ENCODE measurements around the gene TMCO4.

The TMCO4 gene

DNA sequence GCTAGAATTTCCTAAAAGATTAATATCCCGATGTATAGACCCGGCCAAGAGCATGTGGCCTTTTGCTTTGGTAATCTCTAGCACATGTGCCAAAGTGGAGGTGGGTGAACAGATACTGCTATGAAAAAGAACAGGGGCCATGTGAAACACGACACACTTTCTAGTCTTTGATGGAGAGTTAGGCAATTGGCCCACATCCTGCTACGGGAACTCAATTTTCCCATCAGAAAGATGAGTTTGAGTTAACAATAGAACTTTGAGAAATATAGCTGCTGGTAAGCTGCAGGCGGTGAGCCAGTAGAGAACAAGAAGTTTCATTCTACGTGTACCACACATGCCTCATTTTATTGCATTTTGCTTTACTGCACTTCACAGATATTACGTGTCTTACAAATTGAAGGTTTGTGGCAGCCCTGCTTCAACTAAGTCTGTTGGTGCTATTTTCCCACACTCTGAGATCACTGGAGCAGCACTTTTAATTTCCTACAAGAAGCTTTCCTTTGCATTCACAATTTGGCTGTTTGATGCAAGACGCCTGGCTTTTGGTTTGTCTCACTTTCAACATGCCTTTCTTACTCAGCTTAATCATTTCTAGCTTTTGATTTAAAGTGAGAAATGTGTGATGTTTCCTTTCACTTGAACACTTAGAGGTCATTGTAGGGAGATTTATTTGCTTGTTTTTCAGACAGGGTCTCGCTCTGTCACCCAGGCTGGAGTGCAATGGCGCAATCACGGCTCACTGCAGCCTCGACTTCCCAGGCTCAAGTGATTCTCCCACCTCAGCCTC, 88.7 kb downstream of the TMCO4 start:
- no peak for FAIRE-seq

DNA sequence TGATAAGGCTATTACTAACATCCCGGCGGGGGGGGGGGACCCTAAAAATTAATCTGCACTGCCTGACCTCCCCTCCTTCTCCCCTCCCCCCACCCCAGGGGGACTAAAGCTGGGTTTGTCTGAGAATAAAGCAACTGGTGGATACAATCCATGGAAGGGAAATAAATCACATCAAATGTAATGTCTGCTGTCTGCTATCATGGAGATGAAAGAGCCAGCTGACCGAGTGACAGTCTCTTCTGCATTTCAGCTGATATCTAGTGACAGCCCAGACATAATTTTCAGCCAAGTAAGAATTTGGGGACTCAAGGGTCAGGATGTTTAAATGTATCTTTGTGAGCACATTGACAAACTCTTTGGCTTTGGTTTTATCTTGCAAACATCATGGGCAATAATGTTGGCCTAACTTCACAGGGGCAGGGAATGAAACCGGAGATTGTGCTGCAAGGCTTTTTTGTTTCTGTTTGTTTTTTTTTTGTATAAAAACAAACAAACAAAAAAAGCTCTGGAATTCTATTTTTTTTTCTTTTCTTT, 90.4 kb downstream of the TMCO4 start:
- FAIRE-seq: no peak

DNA sequence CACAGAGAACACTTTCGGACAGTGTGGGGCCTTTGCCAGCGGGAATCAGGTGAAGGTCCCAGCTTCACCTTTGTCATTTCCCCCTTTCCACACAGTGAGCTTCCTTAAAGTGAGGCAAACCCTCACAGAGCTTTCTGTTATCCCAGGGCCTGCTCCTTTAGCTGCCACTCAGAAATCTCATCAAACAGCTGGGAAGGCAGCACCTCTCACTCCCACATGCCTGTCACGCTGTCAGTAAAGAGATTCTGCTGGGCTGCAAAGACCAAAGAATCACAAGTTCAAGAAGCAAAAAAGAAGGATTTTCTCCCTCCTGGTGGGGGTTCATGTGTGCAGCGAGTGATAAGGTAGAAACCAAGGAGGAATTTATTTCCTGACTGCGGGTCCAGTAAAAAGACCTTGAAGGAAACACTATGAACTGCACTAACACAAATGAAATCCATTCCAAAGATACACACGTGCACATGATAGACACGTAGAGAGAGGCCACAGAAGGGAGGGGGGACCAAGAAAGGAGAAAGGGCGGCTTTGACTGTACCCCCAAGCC, 91.1 kb downstream of the TMCO4 start:
- FAIRE-seq: no peak

GRCh38 chr1:19706136-19706535, 93.6 kb downstream of the TMCO4 start:
- no peak for FAIRE-seq

GRCh38 chr1:19705464-19705863, 94.3 kb downstream of the TMCO4 start:
- FAIRE-seq: no peak

DNA sequence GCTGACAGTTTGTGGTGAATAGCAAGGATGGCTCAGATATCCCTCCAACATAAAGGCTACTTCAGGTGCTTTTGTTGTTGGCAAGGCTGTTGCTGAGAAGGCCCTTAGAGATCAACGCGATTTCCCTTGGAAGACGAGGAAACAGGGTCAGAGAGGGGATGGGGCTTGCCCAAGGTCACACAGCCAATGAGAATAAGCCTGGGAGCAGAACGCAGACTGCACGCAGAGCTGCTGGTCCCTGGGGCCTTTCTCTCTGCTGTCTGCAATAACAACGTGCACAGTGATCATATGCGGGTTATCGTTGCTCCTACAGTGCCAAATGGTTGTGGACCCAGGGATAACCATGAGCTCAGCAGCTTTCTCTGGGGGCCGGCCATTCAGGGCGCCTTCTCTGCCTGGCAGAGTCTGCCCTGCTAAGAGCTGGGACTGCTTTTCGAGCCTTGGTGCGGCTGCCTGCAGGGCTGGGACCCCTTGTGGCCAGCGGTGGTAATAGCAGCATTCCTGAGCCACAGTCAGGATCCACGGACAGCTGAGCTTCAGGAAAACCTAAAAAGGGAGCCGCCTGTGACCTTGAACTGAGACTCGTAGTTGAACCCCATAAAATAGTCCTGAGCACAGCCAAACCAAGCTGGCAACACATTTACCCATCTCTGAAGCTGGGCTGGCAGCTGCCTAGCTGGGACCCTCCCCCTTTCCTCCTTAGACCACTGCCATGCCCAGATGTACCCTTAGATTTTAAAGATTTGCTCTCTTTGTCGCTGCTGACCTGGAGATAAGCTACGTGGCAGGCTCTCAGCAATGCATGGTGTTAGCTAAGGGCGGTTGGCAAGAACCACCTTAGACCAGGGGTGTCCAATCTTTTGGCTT, 95.2 kb downstream of the TMCO4 start:
- no peak for FAIRE-seq

GRCh38 chr1:19703280-19703679, 96.4 kb downstream of the TMCO4 start:
- no peak for FAIRE-seq

GRCh38 chr1:19700079-19700777, 99.5 kb downstream of the TMCO4 start:
- no peak for FAIRE-seq

GRCh38 chr1:19698181-19698580, 101.5 kb downstream of the TMCO4 start:
- FAIRE-seq: no peak

DNA sequence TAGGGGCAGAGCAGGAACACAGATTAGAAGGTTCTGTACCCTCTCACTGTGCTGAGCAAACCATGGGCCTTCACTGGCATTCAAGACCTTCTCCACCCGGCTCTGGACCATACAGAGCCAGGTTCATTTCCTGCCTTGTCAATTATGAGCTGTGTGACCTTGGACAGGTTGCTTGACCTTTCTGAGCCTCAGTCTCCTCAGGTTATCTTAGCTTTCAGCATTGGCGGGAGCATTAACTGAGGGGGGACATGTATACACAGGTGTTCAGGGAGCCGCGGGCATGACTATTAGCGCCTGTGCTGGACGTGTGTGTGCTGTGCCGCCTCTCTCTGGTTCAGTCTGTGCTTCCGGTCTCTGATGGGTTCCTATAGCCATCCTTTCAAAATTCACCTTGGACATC, 102.9 kb downstream of the TMCO4 start:
- no peak for FAIRE-seq

- FAIRE-seq: no peak
Observed at GRCh38 chr1:19695772-19696171, 103.9 kb downstream of the TMCO4 start.

- FAIRE-seq: no peak
Observed at GRCh38 chr1:19694298-19694697, 105.4 kb downstream of the TMCO4 start.

- FAIRE-seq: no peak
Observed at GRCh38 chr1:19690342-19690741, 109.4 kb downstream of the TMCO4 start.

- FAIRE-seq: no peak
Observed at GRCh38 chr1:19689856-19690255, 109.9 kb downstream of the TMCO4 start.

DNA sequence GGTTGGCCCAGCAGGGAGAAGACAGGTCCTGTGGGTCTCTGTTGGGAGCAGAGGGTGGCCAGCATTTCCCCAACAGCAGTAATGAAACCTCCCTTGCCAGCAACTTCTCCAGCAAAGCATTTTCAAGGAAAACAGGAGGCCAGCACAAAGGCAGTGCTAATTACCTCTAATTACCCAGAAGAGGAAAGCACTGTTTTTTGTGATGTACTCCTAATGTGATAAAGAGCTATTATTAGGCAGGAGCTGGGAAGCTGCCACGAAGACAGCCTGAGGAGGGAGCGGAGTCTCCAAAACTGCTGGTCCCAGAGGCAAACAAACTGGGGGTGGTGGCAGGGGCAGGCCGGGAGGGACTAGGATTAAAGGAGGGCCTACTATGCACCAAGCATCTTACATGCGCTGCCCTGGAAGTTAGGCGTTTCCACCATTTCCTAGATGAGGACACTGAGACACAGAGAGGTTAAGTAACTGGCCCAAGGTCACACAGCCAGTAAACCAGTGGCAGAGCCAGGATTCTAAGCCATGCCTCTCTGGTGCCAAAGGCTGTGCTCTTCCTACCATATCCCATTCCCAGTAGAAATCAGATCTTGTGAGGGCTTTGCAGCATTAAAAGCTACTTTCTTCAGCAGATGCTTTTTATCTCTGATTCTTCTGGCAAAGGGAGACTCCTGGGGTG, 110.5 kb downstream of the TMCO4 start:
- no peak for FAIRE-seq

GRCh38 chr1:19688041-19688842, 111.5 kb downstream of the TMCO4 start:
- no peak for FAIRE-seq

GRCh38 chr1:19687414-19687813, 112.3 kb downstream of the TMCO4 start:
- FAIRE-seq: no peak

GRCh38 chr1:19685994-19686393, 113.7 kb downstream of the TMCO4 start:
- no peak for FAIRE-seq

DNA sequence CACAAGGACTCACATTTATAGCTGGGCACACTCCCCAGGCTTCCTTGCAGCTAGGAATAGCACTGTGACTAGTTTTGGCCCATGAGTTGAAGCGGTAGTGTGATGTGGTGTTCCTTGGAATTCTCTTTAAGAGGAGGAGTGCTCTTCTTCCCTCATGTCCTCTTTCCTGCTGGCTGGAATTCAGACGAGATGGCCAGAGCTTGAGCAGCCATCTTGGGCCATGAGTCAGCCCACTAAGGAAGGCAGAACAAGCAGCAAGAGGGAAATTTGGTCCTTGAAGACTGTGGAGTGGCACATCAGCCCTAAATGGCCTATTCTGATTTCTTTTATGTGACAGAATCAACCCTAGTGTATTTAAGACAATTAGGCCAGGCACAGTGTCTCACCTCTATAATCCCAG, 115.0 kb downstream of the TMCO4 start:
- no peak for FAIRE-seq

DNA sequence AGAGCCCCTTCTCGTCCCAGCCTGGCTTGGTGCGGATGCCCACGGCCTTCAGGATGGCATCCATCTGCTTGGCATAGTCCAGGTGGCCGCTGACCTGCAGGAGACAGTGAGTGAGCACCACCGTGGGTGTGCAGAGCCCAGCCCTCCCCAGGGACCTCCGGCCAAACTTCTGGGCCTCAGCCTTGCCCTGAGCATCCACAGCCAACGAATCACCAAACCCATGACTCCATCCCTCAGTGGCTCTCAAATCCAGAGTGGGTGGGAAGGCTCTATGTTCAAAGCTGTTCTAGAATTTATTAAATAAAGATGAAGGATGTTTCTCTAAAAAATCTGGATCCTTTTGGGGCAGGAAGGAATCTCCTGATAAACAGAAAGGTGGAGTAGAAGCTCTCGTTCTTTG, 116.4 kb downstream of the TMCO4 start:
- no peak for FAIRE-seq

DNA sequence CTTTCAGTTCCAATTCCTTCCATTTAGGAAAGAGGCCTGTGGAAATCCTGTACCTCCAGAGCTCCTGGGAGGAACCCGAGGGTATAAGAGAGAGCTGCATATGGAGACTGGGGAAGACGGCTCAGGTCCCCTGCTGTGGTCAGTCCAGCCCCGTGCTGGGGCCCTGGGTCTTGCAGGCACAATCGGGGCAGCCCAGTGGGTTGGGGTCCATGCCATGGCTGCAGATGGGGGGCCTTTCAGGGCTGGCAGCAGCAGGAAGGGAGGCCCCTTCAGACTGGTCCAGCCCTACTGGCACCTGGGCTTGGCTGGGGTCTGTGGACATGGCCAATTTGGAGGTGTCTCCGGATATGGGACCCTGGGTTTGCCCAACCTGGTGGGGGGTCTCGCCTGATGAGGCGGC, 116.8 kb downstream of the TMCO4 start:
- no peak for FAIRE-seq

- FAIRE-seq: no peak
Observed at GRCh38 chr1:19682257-19682656, 117.5 kb downstream of the TMCO4 start.

Measured in TTC549 (cell line).